Effector memory CD4-positive, alpha-beta T cell (primary cell): ENCODE data around the gene CACTIN.
"Not testable (repeated sequence)": the region's sequence is repeated elsewhere in the genome, so short reads cannot be mapped to it uniquely, and the experiment has no call there.

Experiments
- DNase-seq, 3 donors: peaks; one replicate each; pipeline ENCODE4 v3.0.0-alpha.2; 2020
- H3K27ac ChIP-seq: 2 replicates; pipeline ENCODE4 v1.7.0; 2013; ENCODE audit warnings: mild to moderate bottlenecking, low read length, moderate library complexity; ENCODE audit not compliant: insufficient read depth, poor library complexity, severe bottlenecking
- H3K27me3 ChIP-seq: replicated peaks from 2 replicates; pipeline ENCODE4 v1.7.0; 2013; ENCODE audit warnings: mild to moderate bottlenecking, low read length; ENCODE audit not compliant: insufficient read depth, control insufficient read depth, poor library complexity, severe bottlenecking
- H3K36me3 ChIP-seq: 2 replicates; pipeline ENCODE4 v1.7.0; 2013; ENCODE audit warnings: mild to moderate bottlenecking, low read length, moderate library complexity; ENCODE audit not compliant: control insufficient read depth, insufficient read depth
- H3K4me1 ChIP-seq: 2 replicates; pipeline ENCODE4 v1.7.0; 2013; ENCODE audit warnings: low read length, mild to moderate bottlenecking; ENCODE audit not compliant: control insufficient read depth, insufficient read depth, poor library complexity, severe bottlenecking
- H3K4me3 ChIP-seq: 2 replicates; pipeline ENCODE4 v1.7.0; 2013; ENCODE audit warnings: low read length, low read depth, mild to moderate bottlenecking; ENCODE audit not compliant: insufficient read depth, poor library complexity, severe bottlenecking
- H3K9me3 ChIP-seq: 2 replicates; pipeline ENCODE4 v1.7.0; 2013; ENCODE audit warnings: mild to moderate bottlenecking, low read length, moderate library complexity; ENCODE audit not compliant: control insufficient read depth

CACTIN gene

GRCh38 chr19:3589439-3589838, 37.2 kb downstream of the CACTIN start:
- no peaks in the 10 kb centered on the region for H3K27me3 ChIP-seq

GRCh38 chr19:3586707-3587346, 39.8 kb downstream of the CACTIN start:
- Histone ChIP-seq H3K27me3 (no peaks in the 10 kb centered on the region), H3K9me3 (no peaks in the 10 kb centered on the region), H3K4me3 (no peak overlapping the region)

More at GRCh38 chr19:3589439-3589838, 37.2 kb downstream of the CACTIN start:
- Histone ChIP-seq H3K4me3 (no peak overlapping the region), H3K4me1 (peaks cover 4% of the 10 kb centered on the region), H3K9me3 (no peaks in the 10 kb centered on the region), H3K27ac (no peak overlapping the region), H3K36me3 (no peaks in the 10 kb centered on the region)
- no peak for DNase-seq

GRCh38 chr19:3586127-3586626, 40.4 kb downstream of the CACTIN start:
- H3K27me3 ChIP-seq: no peaks in the 10 kb centered on the region
- peak overlapping the region; percentile 46 for H3K4me3 ChIP-seq
- H3K27ac ChIP-seq: no peak overlapping the region
- no peak for DNase-seq
- H3K36me3 ChIP-seq: no peaks in the 10 kb centered on the region
- H3K4me1 ChIP-seq: peaks cover 4% of the 10 kb centered on the region
- no peaks in the 10 kb centered on the region for H3K9me3 ChIP-seq

More at GRCh38 chr19:3586707-3587346, 39.8 kb downstream of the CACTIN start:
- Histone ChIP-seq H3K27ac (no peak overlapping the region), H3K4me1 (peaks cover 4% of the 10 kb centered on the region), H3K36me3 (no peaks in the 10 kb centered on the region)
- DNase-seq: no peak

GRCh38 chr19:3585301-3586126, 41.1 kb downstream of the CACTIN start, which contains the start of gene GIPC3:
GIPC3 (plus strand) TSS chr19:3585478; CDS start chr19:3585598, 120 bp downstream.
- Histone ChIP-seq H3K4me1 (peaks cover 4% of the 10 kb centered on the region), H3K4me3 (peak within 1 kb of the TSS; percentile 46), H3K27ac (no peak within 1 kb of the TSS)

GRCh38 chr19:3584036-3584802, 42.4 kb downstream of the CACTIN start:
- H3K4me1 ChIP-seq, DNase-seq, H3K9me3 ChIP-seq, H3K27me3 ChIP-seq, H3K36me3 ChIP-seq, H3K27ac ChIP-seq, H3K4me3 ChIP-seq: not testable (repeated sequence)

More at GRCh38 chr19:3585301-3586126, 41.1 kb downstream of the CACTIN start, which contains the start of gene GIPC3:
- no peak for DNase-seq
- H3K27me3 ChIP-seq: no peaks in the 10 kb centered on the region
- H3K9me3 ChIP-seq: no peaks in the 10 kb centered on the region
- H3K36me3 ChIP-seq: no peaks in the 10 kb centered on the region

DNA sequence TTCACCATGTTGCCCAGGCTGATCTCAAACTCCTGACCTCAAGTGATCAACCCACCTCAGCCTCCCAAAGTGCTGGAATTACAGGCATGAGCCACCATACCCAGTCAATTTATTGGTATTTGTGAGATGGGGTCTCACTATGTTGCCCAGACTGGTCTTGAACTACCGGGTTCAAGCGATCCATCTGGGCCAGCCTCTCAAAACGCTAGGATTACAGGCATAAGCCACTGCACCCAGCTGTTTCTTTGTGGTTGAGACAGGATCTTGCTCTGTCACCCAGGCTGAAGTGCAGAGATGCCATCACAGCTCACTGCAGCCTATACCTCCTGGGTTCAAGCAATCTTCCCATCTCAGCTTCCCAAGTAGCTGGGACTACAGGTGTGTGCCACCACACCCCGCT, 44.8 kb downstream of the CACTIN start:
- not testable (repeated sequence) for H3K9me3 ChIP-seq, H3K27me3 ChIP-seq, H3K36me3 ChIP-seq, H3K27ac ChIP-seq, DNase-seq, H3K4me3 ChIP-seq, H3K4me1 ChIP-seq

DNA sequence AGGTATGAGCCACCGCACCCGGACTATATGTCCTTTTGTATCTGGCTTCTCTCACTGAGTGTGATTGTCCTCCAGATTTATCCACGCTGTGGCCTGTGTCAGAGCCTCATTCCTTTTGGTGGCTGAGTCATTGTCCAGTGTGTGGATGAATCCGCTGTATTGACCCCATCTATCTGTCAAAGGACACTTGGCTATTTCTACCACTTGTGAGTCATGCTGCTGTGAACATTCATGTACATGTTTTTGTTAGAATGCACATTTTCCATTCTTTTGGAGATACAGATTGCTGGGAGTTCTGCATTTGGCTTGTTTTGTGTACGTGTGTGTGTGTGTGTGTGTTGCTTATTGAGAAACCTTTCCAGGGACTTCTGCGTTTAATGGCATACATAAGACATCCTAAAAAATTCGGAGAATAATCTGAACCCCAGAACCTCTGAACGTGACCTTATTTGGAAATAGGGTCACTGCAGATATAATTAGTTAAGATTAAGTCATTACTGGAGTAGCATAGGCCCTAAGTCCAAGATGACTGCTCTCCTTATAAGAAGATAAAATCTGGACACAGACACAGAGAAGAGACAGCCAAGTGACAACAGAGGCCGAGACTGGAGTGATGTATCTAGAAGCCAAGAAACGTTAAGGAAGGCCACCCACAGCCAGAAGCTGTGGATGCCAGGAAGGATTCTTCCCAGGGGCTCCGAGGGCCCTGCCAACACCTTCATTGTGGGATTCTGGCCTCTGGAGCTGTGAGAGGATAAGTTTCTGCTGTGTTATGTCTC, 46.2 kb downstream of the CACTIN start:
- DNase-seq: no peak
- Histone ChIP-seq H3K27me3 (no peaks in the 10 kb centered on the region), H3K4me1 (no peaks in the 10 kb centered on the region), H3K4me3 (no peak overlapping the region), H3K36me3 (no peaks in the 10 kb centered on the region), H3K27ac (no peak overlapping the region), H3K9me3 (no peaks in the 10 kb centered on the region)

DNA sequence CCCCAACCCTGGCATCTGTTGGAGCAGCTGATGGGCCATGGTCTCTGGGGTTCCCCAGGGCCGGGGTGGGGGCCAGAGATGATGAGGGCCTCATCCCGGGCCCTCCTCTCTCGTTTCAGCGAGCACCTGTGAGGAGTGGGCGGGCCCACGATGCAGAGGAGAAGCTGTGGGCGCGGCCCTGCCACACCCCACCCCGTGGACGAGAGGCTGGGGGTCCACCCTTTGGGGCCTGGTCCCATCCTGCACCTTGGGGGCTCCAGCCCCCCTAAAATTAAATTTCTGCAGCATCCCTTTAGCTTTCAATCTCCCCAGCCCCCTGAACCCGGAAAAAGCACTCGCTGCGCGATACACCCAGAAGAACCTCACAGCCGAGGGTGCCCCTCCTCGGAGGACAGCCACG, 48.2 kb downstream of the CACTIN start:
- H3K4me3 ChIP-seq: no peak overlapping the region
- H3K36me3 ChIP-seq: no peaks in the 10 kb centered on the region
- peaks cover 4% of the 10 kb centered on the region for H3K4me1 ChIP-seq

GRCh38 chr19:3577723-3578344, 48.8 kb downstream of the CACTIN start:
- Histone ChIP-seq H3K27me3 (no peaks in the 10 kb centered on the region), H3K4me3 (no peak overlapping the region), H3K9me3 (no peaks in the 10 kb centered on the region), H3K36me3 (no peaks in the 10 kb centered on the region), H3K4me1 (peaks cover 7% of the 10 kb centered on the region), H3K27ac (no peak overlapping the region)
- DNase-seq: no peak

More for the DNA sequence above, 48.2 kb downstream of the CACTIN start:
- Histone ChIP-seq H3K27ac (no peak overlapping the region), H3K9me3 (no peaks in the 10 kb centered on the region), H3K27me3 (no peaks in the 10 kb centered on the region)
- DNase-seq: no peak
